ENCODE data around the gene KNOP1.

GRCh38 chr16:19744670-19745069, 26.6 kb upstream of the KNOP1 start:
- TF ChIP-seq CTCF (IDR thresholded peaks at IDR 0.05) (no peak), POLR2A (IDR thresholded peaks at IDR 0.05) (no peak)
